Lower lobe of right lung (tissue), 2 donors: ENCODE results near the gene DUSP16. TPM values are rescaled to one million over a fixed set of nuclear protein-coding genes. Genes with fewer than 3 reads are reported as not detected.

ENCODE experiments used
- ATAC-seq, 2 donors: fragments of 200-7000 bp; cut with Tn5 transposase; one replicate each; pipeline ENCODE4 v1.9.1; 2020 to 2022; ENCODE audit warnings: mild to moderate bottlenecking in 2 of 2, moderate library complexity in 2 of 2
- DNase-seq: peaks from one replicate; pipeline ENCODE4 v3.0.0-alpha.2; 2020
- H3K27ac ChIP-seq: fragments of 200-600 bp; one replicate; pipeline ENCODE4 v1.8.0; 2022
- H3K27me3 ChIP-seq: fragments of 200-600 bp; one replicate; pipeline ENCODE4 v1.8.0; 2022; ENCODE audit warnings: low read depth
- H3K36me3 ChIP-seq: fragments of 200-600 bp; one replicate; pipeline ENCODE4 v1.8.0; 2022; ENCODE audit warnings: mild to moderate bottlenecking
- H3K4me1 ChIP-seq: fragments of 200-600 bp; one replicate; pipeline ENCODE4 v1.8.0; 2022
- H3K4me3 ChIP-seq: fragments of 200-600 bp; one replicate; pipeline ENCODE4 v1.8.0; 2022; ENCODE audit warnings: mild to moderate bottlenecking
- H3K9me3 ChIP-seq: fragments of 200-600 bp; one replicate; pipeline ENCODE4 v1.8.0; 2022
- CTCF ChIP-seq: fragments of 200-600 bp; IDR thresholded peaks from one replicate; pipeline ENCODE4 v1.8.0; 2022; ENCODE audit warnings: antibody characterized with exemption, mild to moderate bottlenecking
- intact Hi-C: fragments of 100-400 bp; cut with DNase I; formaldehyde crosslinking; loops from one replicate; pipeline ENCODE4 v1.11.0; 2022
- total RNA-seq: library from RNA; stranded (reverse); fragmentation: NEBNext Ultra II Directional; extraction: Animal tissue kit (Norgen Biotek cat#: 25700); gene quantifications from one replicate; pipeline ENCODE4 v1.2.1, GENCODE V29; 2021
- donor health status: DM: no; HTN: yes; CAD: no; lungs with severe emphysema.

The DUSP16 gene
- total RNA-seq, 1 donor from 2014 or later: 44.0 TPM

- DNase-seq: no peak
- no peak overlapping the region for H3K4me3 ChIP-seq
- no peak for ATAC-seq
- peaks cover 29% of the 10 kb centered on the region for H3K4me1 ChIP-seq
- no peaks in the 10 kb centered on the region for H3K27me3 ChIP-seq
- no peaks in the 10 kb centered on the region for H3K9me3 ChIP-seq
- H3K27ac ChIP-seq: no peak overlapping the region
- intact Hi-C loops: no loop called here
- TF ChIP-seq CTCF: no peak
- no peaks in the 10 kb centered on the region for H3K36me3 ChIP-seq
These were observed 47.0 kb upstream of the DUSP16 start for GRCh38 chr12:12609692-12610091.

- Histone ChIP-seq H3K9me3 (no peaks in the 10 kb centered on the region), H3K27me3 (no peaks in the 10 kb centered on the region), H3K27ac (no peak overlapping the region), H3K4me3 (no peak overlapping the region), H3K36me3 (no peaks in the 10 kb centered on the region), H3K4me1 (peaks cover 19% of the 10 kb centered on the region)
- DNase-seq: no peak
- TF ChIP-seq CTCF: no peak
- ATAC-seq: no peak
- intact Hi-C loops: no loop called here
These were observed 45.9 kb upstream of the DUSP16 start for GRCh38 chr12:12608557-12608957.

GRCh38 chr12:12606781-12607589, 44.3 kb upstream of the DUSP16 start:
- ATAC-seq (no peak), DNase-seq (no peak)
- Histone ChIP-seq H3K4me3 (no peak overlapping the region), H3K4me1 (peaks cover 6% of the 10 kb centered on the region), H3K27me3 (no peaks in the 10 kb centered on the region), H3K27ac (peak overlapping the region; percentile 44), H3K9me3 (no peaks in the 10 kb centered on the region), H3K36me3 (no peaks in the 10 kb centered on the region)
- intact Hi-C loops: no loop called here
- TF ChIP-seq CTCF: no peak

GRCh38 chr12:12604740-12605139, 42.1 kb upstream of the DUSP16 start:
- H3K4me3 ChIP-seq: no peak overlapping the region
- H3K9me3 ChIP-seq: no peaks in the 10 kb centered on the region
- H3K27me3 ChIP-seq: no peaks in the 10 kb centered on the region
- H3K27ac ChIP-seq: no peak overlapping the region
- intact Hi-C loops: no loop called here
- no peaks in the 10 kb centered on the region for H3K36me3 ChIP-seq
- no peak for TF ChIP-seq CTCF
- H3K4me1 ChIP-seq: no peaks in the 10 kb centered on the region
- no peak for ATAC-seq
- no peak for DNase-seq

- ATAC-seq (peak in 1 of 2 donors; percentile 69), DNase-seq (peak; percentile 57)
- no peaks in the 10 kb centered on the region for H3K36me3 ChIP-seq
- intact Hi-C loops: no loop called here
- H3K27ac ChIP-seq: no peak overlapping the region
- TF ChIP-seq CTCF: no peak
- H3K9me3 ChIP-seq: no peaks in the 10 kb centered on the region
- no peaks in the 10 kb centered on the region for H3K27me3 ChIP-seq
- no peak overlapping the region for H3K4me3 ChIP-seq
- H3K4me1 ChIP-seq: no peaks in the 10 kb centered on the region
These were observed 38.0 kb upstream of the DUSP16 start for GRCh38 chr12:12600659-12601058.
